HL-60 (cell line): Measurements from ENCODE around the gene AIPL1.

Source experiments
- DNase-seq, 2 experiments: peaks; one replicate each; pipeline ENCODE4 v3.0.0-alpha.2; 2010 to 2020; ENCODE audit warnings: low read depth in 1 of 2, low spot score in 1 of 2
- H3K27ac ChIP-seq: fragments of 250-450 bp; sonication (Bioruptor Pico); replicated peaks from 2 replicates; pipeline ENCODE4 v1.5.1; 2020; ENCODE audit warnings: mild to moderate bottlenecking, moderate library complexity
- H3K27me3 ChIP-seq: fragments of 250-450 bp; sonication (Bioruptor Pico); 2 replicates; pipeline ENCODE4 v1.5.1; 2021; ENCODE audit warnings: mild to moderate bottlenecking, moderate library complexity; ENCODE audit not compliant: insufficient read depth, poor library complexity, severe bottlenecking
- H3K4me3 ChIP-seq: replicated peaks from 2 replicates; pipeline ENCODE4 v1.5.1; 2011; ENCODE audit warnings: mild to moderate bottlenecking, control low read depth, low read length; ENCODE audit not compliant: insufficient read depth
- GABPA ChIP-seq: IDR thresholded peaks from 2 replicates; pipeline ENCODE4 v1.6.1; 2012; ENCODE audit warnings: low read depth
- POLR2AphosphoS5 ChIP-seq: IDR thresholded peaks from 2 replicates; pipeline ENCODE4 v1.6.1; 2012; ENCODE audit warnings: low read depth
- REST ChIP-seq: IDR thresholded peaks from 2 replicates; pipeline ENCODE4 v1.6.1; 2012; ENCODE audit warnings: low read depth; ENCODE audit not compliant: insufficient replicate concordance
- SPI1 ChIP-seq: IDR thresholded peaks from 2 replicates; pipeline ENCODE4 v1.6.1; 2012; ENCODE audit warnings: low read depth, mild to moderate bottlenecking, borderline replicate concordance
- TF ChIP-seq, protein P1 (sequence below): IDR thresholded peaks from one replicate; pipeline ENCODE4 v1.5.1; 2011; ENCODE audit warnings: low read length, control low read depth, inconsistent platforms; ENCODE audit not compliant: insufficient read depth

The AIPL1 gene

GRCh38 chr17:6472517-6472916, 37.6 kb upstream of the AIPL1 start:
- DNase-seq: no peak
- Histone ChIP-seq H3K4me3 (no peak overlapping the region), H3K27ac (no peak overlapping the region), H3K27me3 (no peaks in the 10 kb centered on the region)
- TF ChIP-seq, protein P1, sequence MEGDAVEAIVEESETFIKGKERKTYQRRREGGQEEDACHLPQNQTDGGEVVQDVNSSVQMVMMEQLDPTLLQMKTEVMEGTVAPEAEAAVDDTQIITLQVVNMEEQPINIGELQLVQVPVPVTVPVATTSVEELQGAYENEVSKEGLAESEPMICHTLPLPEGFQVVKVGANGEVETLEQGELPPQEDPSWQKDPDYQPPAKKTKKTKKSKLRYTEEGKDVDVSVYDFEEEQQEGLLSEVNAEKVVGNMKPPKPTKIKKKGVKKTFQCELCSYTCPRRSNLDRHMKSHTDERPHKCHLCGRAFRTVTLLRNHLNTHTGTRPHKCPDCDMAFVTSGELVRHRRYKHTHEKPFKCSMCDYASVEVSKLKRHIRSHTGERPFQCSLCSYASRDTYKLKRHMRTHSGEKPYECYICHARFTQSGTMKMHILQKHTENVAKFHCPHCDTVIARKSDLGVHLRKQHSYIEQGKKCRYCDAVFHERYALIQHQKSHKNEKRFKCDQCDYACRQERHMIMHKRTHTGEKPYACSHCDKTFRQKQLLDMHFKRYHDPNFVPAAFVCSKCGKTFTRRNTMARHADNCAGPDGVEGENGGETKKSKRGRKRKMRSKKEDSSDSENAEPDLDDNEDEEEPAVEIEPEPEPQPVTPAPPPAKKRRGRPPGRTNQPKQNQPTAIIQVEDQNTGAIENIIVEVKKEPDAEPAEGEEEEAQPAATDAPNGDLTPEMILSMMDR: no peak
- TF ChIP-seq REST (no peak), SPI1 (no peak), GABPA (no peak), POLR2AphosphoS5 (no peak)

GRCh38 chr17:6471531-6472465, 36.9 kb upstream of the AIPL1 start:
- TF ChIP-seq POLR2AphosphoS5 (no peak), SPI1 (no peak), REST (no peak), GABPA (no peak)
- TF ChIP-seq, protein P1: no peak
- H3K4me3 ChIP-seq: no peak overlapping the region
- no peak overlapping the region for H3K27ac ChIP-seq
- DNase-seq: no peak
- no peaks in the 10 kb centered on the region for H3K27me3 ChIP-seq

DNA sequence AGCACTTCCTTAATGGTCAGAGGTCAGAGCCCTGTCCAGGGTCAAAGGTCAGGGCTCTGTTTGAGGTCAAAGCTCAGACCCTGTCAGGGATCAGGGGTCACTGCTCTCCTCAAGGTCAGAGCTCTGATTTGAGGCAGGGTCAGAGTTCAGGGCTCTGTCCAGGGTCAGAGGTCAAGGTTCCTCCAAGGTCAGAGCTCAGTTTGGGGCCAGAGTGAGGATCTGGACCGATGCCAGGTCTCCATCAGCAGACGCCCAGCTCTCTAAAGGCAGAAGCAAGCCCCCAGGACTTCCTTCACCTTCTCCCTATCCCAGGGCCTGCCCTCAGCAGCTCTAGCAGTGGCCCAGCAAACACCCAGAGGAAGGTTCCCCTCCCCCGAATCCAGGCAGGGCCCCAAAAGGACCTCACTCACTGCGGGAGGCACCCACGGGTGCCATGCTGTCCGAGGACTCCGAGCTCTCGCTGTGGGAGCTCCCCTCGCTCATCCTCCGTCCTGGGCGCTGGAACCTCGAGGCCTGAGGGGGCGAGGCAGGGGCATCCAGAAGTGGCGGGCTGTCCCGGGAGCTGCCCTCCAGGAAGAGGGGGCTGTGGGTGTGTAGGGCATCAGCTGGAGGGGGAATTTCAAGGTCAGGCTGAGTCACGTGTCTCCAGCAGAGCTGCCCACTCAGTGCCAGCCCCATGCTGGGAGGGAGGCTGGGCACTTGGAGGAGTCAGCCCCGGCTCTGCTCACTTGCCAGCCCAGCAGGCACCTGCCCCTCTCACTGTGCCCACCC, 36.0 kb upstream of the AIPL1 start:
- no peak for DNase-seq
- TF ChIP-seq REST (no peak), GABPA (no peak), POLR2AphosphoS5 (no peak), SPI1 (no peak)
- TF ChIP-seq, protein P1: no peak
- no peak overlapping the region for H3K27ac ChIP-seq
- H3K27me3 ChIP-seq: no peaks in the 10 kb centered on the region
- H3K4me3 ChIP-seq: no peak overlapping the region
